ENCODE data around the gene PROB1.
"Not testable (repeated sequence)": the region's sequence is repeated elsewhere in the genome, so short reads cannot be mapped to it uniquely, and the experiment has no call there.

The PROB1 gene

GRCh38 chr5:139394654-139395566 is at the start of gene PROB1:
TSS of gene PROB1 (minus strand) at chr5:139395104. CDS start at chr5:139395081, 23 bp downstream.
- H3K27me3 Mint-ChIP-seq = no peaks in the 10 kb centered on the region
- H3K4me1 Mint-ChIP-seq (ENCODE audit: low read depth) = peaks cover 52% of the 10 kb centered on the region
- H3K4me3 Mint-ChIP-seq = peak within 1 kb of the TSS; percentile 95
- H3K9me3 Mint-ChIP-seq = no peaks in the 10 kb centered on the region
- peaks cover 5% of the 10 kb centered on the region for H3K36me3 Mint-ChIP-seq (ENCODE audit: low read depth)
- H3K27ac Mint-ChIP-seq = no peak within 1 kb of the TSS

DNA sequence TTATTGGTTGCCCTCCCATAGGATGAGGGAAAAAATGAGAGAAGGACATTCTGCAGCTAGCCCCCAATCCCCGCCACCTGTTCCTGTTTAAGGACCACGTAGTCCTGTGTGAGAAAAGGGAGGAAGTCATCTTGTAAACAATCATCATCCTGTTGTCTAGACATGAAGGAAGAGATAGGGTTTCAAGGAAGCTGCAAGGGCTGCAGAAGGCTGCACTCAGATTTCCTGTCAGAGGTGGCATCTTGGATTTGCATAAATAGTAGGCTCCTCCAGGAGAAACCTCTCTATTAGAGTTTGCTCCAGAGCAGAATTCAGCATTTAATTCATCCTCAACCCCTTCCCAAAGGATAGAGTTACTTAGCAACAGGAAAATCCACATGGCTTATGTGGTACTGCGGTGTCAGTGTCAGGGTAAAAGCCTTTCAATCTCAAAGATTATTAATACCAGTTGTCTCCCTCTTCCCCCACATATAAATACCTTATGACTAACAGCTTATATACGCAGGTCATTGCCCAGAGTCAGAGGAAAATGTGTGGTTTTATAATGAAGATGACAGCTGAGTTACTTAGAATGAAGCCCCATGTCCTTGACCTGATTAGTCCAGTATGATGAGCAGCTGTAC is 49.0 kb upstream of the PROB1 start:
- Mint-ChIP-seq H3K4me1 (ENCODE audit: low read depth) (peaks cover 77% of the 10 kb centered on the region), H3K9me3 (peaks cover 6% of the 10 kb centered on the region), H3K27me3 (no peaks in the 10 kb centered on the region), H3K4me3 (no peak overlapping the region), H3K27ac (peak overlapping the region; percentile 85), H3K36me3 (ENCODE audit: low read depth) (peaks cover 7% of the 10 kb centered on the region)

- not testable (repeated sequence) for H3K4me3 Mint-ChIP-seq, H3K27ac Mint-ChIP-seq, H3K27me3 Mint-ChIP-seq, H3K9me3 Mint-ChIP-seq
- Mint-ChIP-seq H3K4me1 (ENCODE audit: low read depth) (peaks cover 65% of the 10 kb centered on the region), H3K36me3 (ENCODE audit: low read depth) (peaks cover 13% of the 10 kb centered on the region)
Observed at GRCh38 chr5:139440416-139440815, 45.5 kb upstream of the PROB1 start.

DNA sequence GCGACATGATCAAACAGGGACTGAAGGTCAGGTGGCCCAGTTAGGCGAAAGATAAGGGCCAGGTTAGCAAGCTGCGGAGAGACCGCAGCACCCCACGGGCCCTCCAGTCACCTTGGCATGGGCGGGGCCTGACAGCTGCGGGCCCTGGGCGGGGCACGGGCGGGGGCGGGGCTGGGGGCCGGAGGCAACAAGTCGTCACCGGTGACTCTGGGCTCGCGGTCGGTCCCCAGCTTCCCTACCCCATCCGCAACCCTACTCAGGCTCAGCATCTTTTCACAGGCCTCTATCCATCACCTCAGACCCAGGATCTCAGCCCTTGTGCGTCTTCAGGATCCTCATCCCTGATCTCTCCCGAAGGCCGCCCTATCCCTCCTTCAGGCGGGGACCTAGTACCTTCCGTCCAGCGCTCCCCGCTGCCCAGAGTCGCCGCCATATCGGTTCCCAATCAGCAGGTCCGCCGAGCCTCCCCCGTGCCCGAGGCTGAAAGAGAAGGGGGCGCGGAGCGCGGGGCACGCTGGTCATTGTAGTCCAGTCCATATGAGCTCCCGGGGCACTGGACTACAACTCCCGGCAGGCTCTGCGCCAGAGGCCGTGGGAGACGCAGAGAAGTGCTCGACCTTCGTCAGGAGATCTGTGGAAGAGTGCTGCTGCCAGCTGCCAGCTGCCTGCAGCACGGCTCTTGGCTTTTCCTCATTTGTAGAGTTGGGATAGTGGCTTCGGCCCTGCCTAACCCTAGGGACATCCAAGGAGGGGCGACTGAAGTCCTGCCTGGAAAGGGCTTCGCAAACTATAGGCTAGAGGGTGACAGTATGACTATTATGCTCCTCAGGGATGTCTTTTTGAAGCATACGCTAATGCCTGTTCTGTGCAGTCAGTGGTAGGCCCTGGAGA is 44.4 kb upstream of the PROB1 start, which contains the start of gene DNAJC18:
Gene DNAJC18, minus strand, starts transcription at position 513 of the 891 bp plus-strand sequence. Its CDS starts 80 bp downstream, at position 433.
- Mint-ChIP-seq H3K27ac (peak within 1 kb of the TSS; percentile 99), H3K9me3 (no peaks in the 10 kb centered on the region), H3K4me3 (peak within 1 kb of the TSS; percentile 99), H3K27me3 (no peaks in the 10 kb centered on the region), H3K36me3 (ENCODE audit: low read depth) (peaks cover 21% of the 10 kb centered on the region), H3K4me1 (ENCODE audit: low read depth) (peaks cover 55% of the 10 kb centered on the region)

DNA sequence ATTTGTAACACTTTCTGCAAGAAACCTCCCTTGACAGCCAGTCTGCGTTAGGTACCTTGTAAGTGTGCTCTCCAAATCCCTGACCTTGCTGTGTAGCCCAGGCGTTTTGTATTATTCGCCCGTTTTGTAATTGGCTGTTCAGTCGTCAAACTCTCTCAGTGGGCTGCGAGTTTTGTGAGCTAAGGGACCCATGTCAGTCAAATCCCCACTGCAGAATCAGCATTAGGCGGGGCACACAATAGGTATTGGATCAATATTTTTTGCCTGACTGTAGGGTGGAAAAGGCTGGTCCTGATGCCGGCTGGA is 43.8 kb upstream of the PROB1 start:
- H3K36me3 Mint-ChIP-seq (ENCODE audit: low read depth) = peaks cover 22% of the 10 kb centered on the region
- H3K27me3 Mint-ChIP-seq = no peaks in the 10 kb centered on the region
- H3K4me3 Mint-ChIP-seq = peak overlapping the region; percentile 99
- H3K27ac Mint-ChIP-seq = peak overlapping the region; percentile 99
- peaks cover 49% of the 10 kb centered on the region for H3K4me1 Mint-ChIP-seq (ENCODE audit: low read depth)
- no peaks in the 10 kb centered on the region for H3K9me3 Mint-ChIP-seq

- Mint-ChIP-seq H3K27ac (no peak overlapping the region), H3K9me3 (no peaks in the 10 kb centered on the region), H3K4me1 (ENCODE audit: low read depth) (peaks cover 36% of the 10 kb centered on the region), H3K4me3 (no peak overlapping the region), H3K27me3 (no peaks in the 10 kb centered on the region), H3K36me3 (ENCODE audit: low read depth) (peaks cover 27% of the 10 kb centered on the region)
Observed at GRCh38 chr5:139435676-139436075, 40.8 kb upstream of the PROB1 start.

GRCh38 chr5:139431706-139432105 is 36.8 kb upstream of the PROB1 start:
- peaks cover 22% of the 10 kb centered on the region for H3K36me3 Mint-ChIP-seq (ENCODE audit: low read depth)
- H3K9me3 Mint-ChIP-seq = no peaks in the 10 kb centered on the region
- H3K4me3 Mint-ChIP-seq = no peak overlapping the region
- peaks cover 13% of the 10 kb centered on the region for H3K4me1 Mint-ChIP-seq (ENCODE audit: low read depth)
- no peaks in the 10 kb centered on the region for H3K27me3 Mint-ChIP-seq
- H3K27ac Mint-ChIP-seq = no peak overlapping the region

DNA sequence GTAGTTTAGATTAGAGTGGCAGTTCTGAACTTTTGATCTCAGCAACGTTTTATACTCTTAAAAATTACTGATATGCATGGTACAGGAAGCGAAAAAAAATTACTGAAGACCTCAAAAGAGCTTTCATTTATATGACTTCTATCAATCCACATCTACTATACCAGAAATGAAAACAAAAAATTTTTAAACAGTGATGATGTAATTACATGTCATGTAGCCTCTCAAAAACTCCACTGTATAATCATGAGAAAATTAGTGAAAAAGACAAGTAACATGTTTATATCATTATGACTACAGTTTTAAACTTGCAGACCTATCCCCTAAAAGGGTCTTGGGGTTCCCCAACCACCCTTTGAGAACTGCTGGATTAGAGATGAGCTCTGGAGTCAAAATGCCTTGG is 35.1 kb upstream of the PROB1 start:
- Mint-ChIP-seq H3K9me3 (no peaks in the 10 kb centered on the region), H3K4me1 (ENCODE audit: low read depth) (peaks cover 11% of the 10 kb centered on the region), H3K27me3 (no peaks in the 10 kb centered on the region), H3K36me3 (ENCODE audit: low read depth) (peaks cover 26% of the 10 kb centered on the region), H3K4me3 (no peak overlapping the region), H3K27ac (no peak overlapping the region)

- peaks cover 17% of the 10 kb centered on the region for H3K4me1 Mint-ChIP-seq (ENCODE audit: low read depth)
- no peaks in the 10 kb centered on the region for H3K9me3 Mint-ChIP-seq
- H3K36me3 Mint-ChIP-seq (ENCODE audit: low read depth) = peaks cover 34% of the 10 kb centered on the region
- no peaks in the 10 kb centered on the region for H3K27me3 Mint-ChIP-seq
- no peak overlapping the region for H3K4me3 Mint-ChIP-seq
- no peak overlapping the region for H3K27ac Mint-ChIP-seq
Observed at GRCh38 chr5:139426203-139426885, 31.4 kb upstream of the PROB1 start.

DNA sequence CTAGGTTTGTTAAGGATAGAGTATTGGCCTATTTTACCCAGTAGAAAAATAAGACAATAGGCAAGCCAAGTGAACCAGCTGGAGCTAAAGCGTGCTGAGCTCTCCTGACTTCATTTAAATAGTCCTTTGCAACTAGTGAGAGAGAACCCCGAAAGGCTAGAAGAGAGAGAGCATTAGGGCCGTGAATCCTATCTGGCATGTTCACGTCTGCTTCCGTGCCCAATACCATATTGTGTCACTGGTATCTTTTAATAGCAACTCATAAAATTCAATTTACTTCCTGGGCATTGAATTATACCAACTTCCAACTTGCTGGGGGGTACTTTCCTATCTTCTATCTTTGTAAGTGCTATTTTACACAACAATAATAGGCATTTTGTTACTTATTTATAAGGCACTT is 30.6 kb upstream of the PROB1 start:
- Mint-ChIP-seq H3K9me3 (no peaks in the 10 kb centered on the region), H3K27me3 (no peaks in the 10 kb centered on the region), H3K4me1 (ENCODE audit: low read depth) (peaks cover 15% of the 10 kb centered on the region), H3K36me3 (ENCODE audit: low read depth) (peaks cover 38% of the 10 kb centered on the region), H3K27ac (no peak overlapping the region), H3K4me3 (no peak overlapping the region)

DNA sequence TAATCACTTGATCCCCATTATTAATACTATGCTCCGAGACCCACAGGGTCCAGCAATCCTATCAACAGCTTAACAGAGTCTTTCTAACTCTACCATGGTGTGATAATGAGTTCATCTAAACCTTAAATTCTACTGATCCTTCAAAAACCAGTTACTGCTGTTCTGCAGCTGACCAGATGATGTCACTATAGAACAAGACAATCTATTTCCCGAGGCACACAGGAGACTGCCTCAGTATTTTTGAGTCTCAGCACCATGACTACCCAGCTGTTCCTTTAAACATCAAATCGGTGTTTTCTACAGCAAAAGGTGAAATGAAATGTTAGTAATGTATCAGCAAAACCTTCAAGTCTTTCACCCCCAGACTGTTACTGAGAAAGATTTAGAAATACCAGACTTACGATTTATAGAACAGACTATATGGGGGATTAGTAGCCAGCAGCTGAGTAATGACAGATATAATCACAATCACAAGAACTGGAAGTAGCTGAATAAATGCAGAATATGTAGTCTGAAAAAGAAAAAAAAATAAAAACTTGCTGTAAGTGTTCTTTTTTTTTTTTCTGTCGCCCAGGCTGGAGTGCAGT is 27.5 kb upstream of the PROB1 start:
- H3K4me3 Mint-ChIP-seq = no peak overlapping the region
- H3K36me3 Mint-ChIP-seq (ENCODE audit: low read depth) = peaks cover 56% of the 10 kb centered on the region
- H3K27me3 Mint-ChIP-seq = no peaks in the 10 kb centered on the region
- H3K27ac Mint-ChIP-seq = no peak overlapping the region
- H3K4me1 Mint-ChIP-seq (ENCODE audit: low read depth) = peaks cover 15% of the 10 kb centered on the region
- H3K9me3 Mint-ChIP-seq = no peaks in the 10 kb centered on the region

- Mint-ChIP-seq H3K36me3 (ENCODE audit: low read depth) (peaks cover 57% of the 10 kb centered on the region), H3K4me1 (ENCODE audit: low read depth) (peaks cover 44% of the 10 kb centered on the region), H3K27me3 (no peaks in the 10 kb centered on the region), H3K27ac (no peak overlapping the region), H3K9me3 (no peaks in the 10 kb centered on the region), H3K4me3 (no peak overlapping the region)
Observed at GRCh38 chr5:139419226-139420192, 24.6 kb upstream of the PROB1 start.

DNA sequence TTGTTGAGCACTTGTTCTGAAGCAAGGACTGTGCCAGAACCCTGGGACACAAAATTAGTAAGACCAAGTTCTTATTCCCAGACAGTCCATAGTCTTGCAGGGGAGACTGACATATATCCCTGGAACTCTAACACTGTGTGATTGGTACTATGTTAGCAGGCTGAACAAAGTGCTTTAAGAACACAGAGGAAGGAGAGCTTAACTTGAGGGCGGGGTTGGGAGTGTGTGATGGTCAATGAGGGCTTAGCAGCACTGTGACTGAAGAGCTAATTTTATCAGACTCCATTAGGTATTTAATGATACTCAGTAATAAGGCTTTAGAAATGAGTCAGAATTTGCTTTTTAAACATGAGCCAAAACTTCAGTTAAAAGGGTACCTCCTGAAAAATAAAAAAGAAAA is 23.9 kb upstream of the PROB1 start:
- no peak overlapping the region for H3K4me3 Mint-ChIP-seq
- no peaks in the 10 kb centered on the region for H3K27me3 Mint-ChIP-seq
- H3K27ac Mint-ChIP-seq = no peak overlapping the region
- H3K36me3 Mint-ChIP-seq (ENCODE audit: low read depth) = peaks cover 56% of the 10 kb centered on the region
- H3K4me1 Mint-ChIP-seq (ENCODE audit: low read depth) = peaks cover 52% of the 10 kb centered on the region
- H3K9me3 Mint-ChIP-seq = no peaks in the 10 kb centered on the region

Data from stimulated activated naive CD8-positive, alpha-beta T cell treated with anti-CD3 and anti-CD28 coated beads, Interleukin-15, Interleukin-2, amounts not matched to agents 100 ng/mL and 50 ng/mL, for 24 hours (primary cell).